Colonic mucosa (tissue), 4 donors: ENCODE measurements around the gene AIG1. TPM values are rescaled to one million over a fixed set of nuclear protein-coding genes. Genes with fewer than 3 reads are reported as not detected.

Experiments used
- DNase-seq: peaks from one replicate; pipeline ENCODE4 v3.0.0-alpha.2; 2020
- H3K27ac ChIP-seq: fragments of 200-600 bp; one replicate; pipeline ENCODE4 v1.8.0; 2021
- H3K27me3 ChIP-seq: fragments of 200-600 bp; one replicate; pipeline ENCODE4 v1.8.0; 2021
- H3K36me3 ChIP-seq: fragments of 200-600 bp; one replicate; pipeline ENCODE4 v1.8.0; 2021
- H3K4me1 ChIP-seq: fragments of 200-600 bp; one replicate; pipeline ENCODE4 v1.8.0; 2021; ENCODE audit warnings: mild to moderate bottlenecking
- H3K4me3 ChIP-seq: fragments of 200-600 bp; one replicate; pipeline ENCODE4 v1.8.0; 2021
- H3K9ac ChIP-seq, 2 donors: one replicate each; pipeline ENCODE4 v1.7.0; 2013; ENCODE audit warnings: control low read depth in 2 of 2, low read depth in 2 of 2, low read length in 2 of 2
- H3K9me3 ChIP-seq: fragments of 200-600 bp; one replicate; pipeline ENCODE4 v1.8.0; 2021
- CTCF ChIP-seq: fragments of 200-600 bp; IDR thresholded peaks from one replicate; pipeline ENCODE4 v1.8.0; 2022; ENCODE audit warnings: antibody characterized with exemption, mild to moderate bottlenecking
- intact Hi-C: fragments of 100-400 bp; cut with DNase I; formaldehyde crosslinking; loops from one replicate; pipeline ENCODE4 v1.14.1; 2022
- total RNA-seq, 2 donors: library from RNA; stranded (reverse); fragmentation: NEBNext Ultra II Directional in 1 of 2; extraction: Animal tissue kit (Norgen Biotek cat#: 25700) in 1 of 2; gene quantifications; one replicate each; pipeline ENCODE4 v1.2.1, GENCODE V29; 2021
- donor health status: healthy.
- donor health status: DM: no; HTN: no; CAD: no.
- donor health status: DM: no; HTN: no; CAD: no.

Gene AIG1
- total RNA-seq, 2 donors from 2014 or later, result 24.2 to 28.8 TPM

- intact Hi-C loops, result no loop called here
- H3K9me3 ChIP-seq, result no peaks in the 10 kb centered on the region
- H3K36me3 ChIP-seq, result no peaks in the 10 kb centered on the region
- H3K9ac ChIP-seq, result no peak overlapping the region
- H3K4me1 ChIP-seq, result no peaks in the 10 kb centered on the region
- H3K27me3 ChIP-seq, result no peaks in the 10 kb centered on the region
- no peak for TF ChIP-seq CTCF
- H3K4me3 ChIP-seq, result no peak overlapping the region
- DNase-seq, result no peak
- no peak overlapping the region for H3K27ac ChIP-seq
Observed at GRCh38 chr6:143206550-143206949, 145.9 kb downstream of the AIG1 start.

DNA sequence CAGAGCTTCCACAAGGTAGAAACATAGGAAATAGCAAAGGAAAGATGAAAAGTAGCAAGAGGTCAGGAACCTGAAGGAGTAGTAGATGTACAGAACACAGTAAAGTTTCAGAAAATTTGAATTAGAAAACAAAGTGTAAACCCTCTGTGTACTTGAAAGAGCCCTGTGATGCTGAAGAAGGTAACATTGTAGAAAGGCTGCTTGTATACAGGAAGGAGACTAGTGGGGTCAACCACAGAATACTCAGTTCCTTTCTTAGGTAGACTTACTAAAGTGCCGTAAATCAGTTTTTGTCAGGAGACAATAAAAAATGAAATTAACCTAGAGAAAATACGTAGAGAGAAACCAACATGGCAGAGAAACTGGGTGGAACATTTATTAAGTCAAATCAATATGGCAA lies 149.7 kb downstream of the AIG1 start:
- no peak for TF ChIP-seq CTCF
- Histone ChIP-seq H3K4me3 (no peak overlapping the region), H3K9me3 (no peaks in the 10 kb centered on the region), H3K27me3 (no peaks in the 10 kb centered on the region), H3K9ac (no peak overlapping the region), H3K4me1 (no peaks in the 10 kb centered on the region), H3K27ac (no peak overlapping the region), H3K36me3 (no peaks in the 10 kb centered on the region)
- no peak for DNase-seq
- intact Hi-C loops, result no loop called here

DNA sequence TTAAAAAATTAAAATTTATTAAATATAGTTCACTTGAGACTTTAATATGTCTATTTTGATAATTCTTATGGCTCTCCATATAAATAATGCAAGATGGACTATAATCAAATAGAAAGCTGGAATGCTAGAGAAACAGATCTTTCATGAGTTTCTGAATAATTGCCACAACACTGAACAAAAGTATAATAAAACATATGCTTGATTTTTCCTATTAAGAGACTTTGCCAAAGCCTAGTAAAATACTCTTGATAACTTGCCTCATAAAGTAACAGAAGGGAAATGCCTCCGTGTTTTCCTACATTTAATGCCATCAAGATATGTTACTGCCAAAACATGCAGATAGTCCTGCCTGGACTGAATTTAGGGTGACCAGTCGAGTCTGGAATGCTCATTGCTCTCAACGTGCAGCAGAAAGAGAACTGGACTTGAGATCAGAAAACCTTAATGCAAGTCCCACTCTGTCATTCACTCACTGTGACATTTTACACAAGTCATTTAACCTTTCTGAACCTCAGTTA lies 153.2 kb downstream of the AIG1 start:
- no peaks in the 10 kb centered on the region for H3K36me3 ChIP-seq
- no peaks in the 10 kb centered on the region for H3K27me3 ChIP-seq
- intact Hi-C loops, result no loop called here
- H3K9me3 ChIP-seq, result no peaks in the 10 kb centered on the region
- no peak overlapping the region for H3K27ac ChIP-seq
- no peaks in the 10 kb centered on the region for H3K4me1 ChIP-seq
- H3K4me3 ChIP-seq, result no peak overlapping the region
- no peak for TF ChIP-seq CTCF
- no peak for DNase-seq
- H3K9ac ChIP-seq, result no peak overlapping the region

GRCh38 chr6:143215363-143215762 lies 154.7 kb downstream of the AIG1 start:
- Histone ChIP-seq H3K4me1 (no peaks in the 10 kb centered on the region), H3K27ac (no peak overlapping the region), H3K4me3 (no peak overlapping the region), H3K9ac (no peak overlapping the region), H3K27me3 (no peaks in the 10 kb centered on the region), H3K36me3 (no peaks in the 10 kb centered on the region), H3K9me3 (no peaks in the 10 kb centered on the region)
- no peak for DNase-seq
- no peak for TF ChIP-seq CTCF
- intact Hi-C loops, result no loop called here

DNA sequence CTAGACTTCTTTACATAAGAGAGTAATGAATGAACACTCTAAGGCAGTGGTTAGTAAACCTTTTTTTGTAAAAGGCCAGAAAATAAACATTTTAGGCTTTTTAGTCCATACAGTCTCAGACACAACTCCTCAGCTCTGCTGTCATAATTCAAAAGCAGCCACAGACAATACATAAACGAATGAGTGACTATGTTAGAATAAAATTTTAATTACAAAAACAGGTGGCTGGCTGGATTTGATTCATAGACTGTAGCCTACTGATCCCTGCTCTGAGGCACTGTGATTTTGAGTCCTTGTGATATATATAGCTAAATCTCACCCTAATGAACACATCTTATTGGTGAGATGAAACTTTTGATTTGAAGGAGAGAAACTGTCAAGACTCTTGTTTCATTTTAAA lies 155.1 kb downstream of the AIG1 start:
- TF ChIP-seq CTCF, result no peak
- H3K4me1 ChIP-seq, result no peaks in the 10 kb centered on the region
- intact Hi-C loops, result no loop called here
- no peaks in the 10 kb centered on the region for H3K36me3 ChIP-seq
- no peak for DNase-seq
- no peak overlapping the region for H3K27ac ChIP-seq
- no peaks in the 10 kb centered on the region for H3K9me3 ChIP-seq
- H3K9ac ChIP-seq, result no peak overlapping the region
- no peaks in the 10 kb centered on the region for H3K27me3 ChIP-seq
- no peak overlapping the region for H3K4me3 ChIP-seq

DNA sequence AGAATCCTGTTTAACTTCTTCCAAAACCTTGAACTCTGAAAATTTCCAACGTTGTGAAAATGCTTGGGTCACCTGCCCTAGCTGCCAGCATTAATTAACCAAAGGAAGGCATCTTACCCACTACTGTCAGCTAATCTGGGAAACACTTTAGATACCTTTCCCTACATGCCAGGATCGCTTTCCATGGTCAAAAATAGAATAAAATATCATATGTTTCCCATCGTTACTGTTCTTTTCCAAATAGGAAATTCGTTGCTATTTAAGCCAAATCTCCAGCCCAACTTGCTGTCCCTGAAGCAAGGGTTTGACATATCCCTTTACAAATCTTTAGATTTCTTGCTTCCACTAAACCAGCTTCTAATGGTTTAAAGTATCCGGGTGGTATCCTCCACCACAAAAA lies 157.5 kb downstream of the AIG1 start:
- no peak overlapping the region for H3K27ac ChIP-seq
- no peak overlapping the region for H3K9ac ChIP-seq
- no peak for DNase-seq
- no peaks in the 10 kb centered on the region for H3K36me3 ChIP-seq
- no peak for TF ChIP-seq CTCF
- no peaks in the 10 kb centered on the region for H3K4me1 ChIP-seq
- intact Hi-C loops, result no loop called here
- H3K27me3 ChIP-seq, result no peaks in the 10 kb centered on the region
- H3K9me3 ChIP-seq, result no peaks in the 10 kb centered on the region
- no peak overlapping the region for H3K4me3 ChIP-seq
